GM19025 (cell line): Measurements from ENCODE around the gene TRIM59.

Experiments
- ATAC-seq: cut with Tn5 transposase; IDR thresholded peaks from one replicate; pipeline ENCODE4 v1.9.1; 2021; ENCODE audit warnings: mild to moderate bottlenecking, low read depth, moderate library complexity; ENCODE audit not compliant: unreplicated experiment

The TRIM59 gene

GRCh38 chr3:160409812-160410610 is 39.6 kb downstream of the TRIM59 start:
- no peak for ATAC-seq

GRCh38 chr3:160403796-160404470 is 45.7 kb downstream of the TRIM59 start:
- no peak for ATAC-seq

GRCh38 chr3:160403028-160403545 is 46.5 kb downstream of the TRIM59 start:
- no peak for ATAC-seq

- no peak for ATAC-seq
These were observed 47.2 kb downstream of the TRIM59 start for GRCh38 chr3:160402221-160403027.

- ATAC-seq = no peak
These were observed 48.1 kb downstream of the TRIM59 start for GRCh38 chr3:160401291-160402095.

- ATAC-seq = no peak
These were observed 48.9 kb downstream of the TRIM59 start for GRCh38 chr3:160400702-160401150.

- ATAC-seq = peak; percentile 15
These were observed 49.4 kb downstream of the TRIM59 start for GRCh38 chr3:160400030-160400701.

GRCh38 chr3:160399125-160400029 is 50.2 kb downstream of the TRIM59 start, which contains the start of the genes IFT80 and SMC4:
Gene IFT80, minus strand, starts transcription at chr3:160399225. Its CDS starts 14,625 bp downstream, at chr3:160384600.
Gene SMC4, plus strand, starts transcription at chr3:160399650. Its CDS starts 1,177 bp downstream, at chr3:160400827.
- ATAC-seq = peak; percentile 94

GRCh38 chr3:160398820-160399124 is 50.8 kb downstream of the TRIM59 start:
- peak; percentile 7 for ATAC-seq

GRCh38 chr3:160395297-160395696 is 54.3 kb downstream of the TRIM59 start:
- no peak for ATAC-seq

GRCh38 chr3:160394009-160394392 is 55.6 kb downstream of the TRIM59 start:
- ATAC-seq = no peak

GRCh38 chr3:160393346-160394008 is 56.1 kb downstream of the TRIM59 start:
- no peak for ATAC-seq

- ATAC-seq = no peak
These were observed 56.8 kb downstream of the TRIM59 start for GRCh38 chr3:160392798-160393197.

GRCh38 chr3:160390565-160391138 is 58.9 kb downstream of the TRIM59 start:
- no peak for ATAC-seq
